Liver (tissue), 9 donors: ENCODE results near the gene TRMT2A. TPM values are rescaled to one million over a fixed set of nuclear protein-coding genes. Genes with fewer than 3 reads are reported as not detected.

Experiments
- DNase-seq: peaks from one replicate; pipeline ENCODE4 v3.0.0-alpha.2; 2017; ENCODE audit warnings: low spot score
- H3K27ac ChIP-seq, 2 donors: one replicate each; pipeline ENCODE4 v1.7.0; 2013; ENCODE audit warnings: inconsistent platforms in 2 of 2, low read length in 2 of 2, control low read depth in 1 of 2, low read depth in 1 of 2, mild to moderate bottlenecking in 1 of 2
- H3K27me3 ChIP-seq, 4 donors: one replicate each; pipeline versions ENCODE4 v1.6.1 to v1.7.0; 2013; ENCODE audit warnings: low read length in 3 of 4, inconsistent platforms in 1 of 4, mild to moderate bottlenecking in 1 of 4, moderate library complexity in 1 of 4; ENCODE audit not compliant: control insufficient read depth in 4 of 4, insufficient read depth in 4 of 4
- H3K36me3 ChIP-seq, 4 donors: one replicate each; pipeline versions ENCODE4 v1.6.1 to v1.7.0; 2013; ENCODE audit warnings: low read length in 3 of 4, mild to moderate bottlenecking in 3 of 4, low read depth in 1 of 4, moderate library complexity in 1 of 4; ENCODE audit not compliant: control insufficient read depth in 4 of 4, insufficient read depth in 3 of 4
- H3K4me1 ChIP-seq, 4 donors: one replicate each; pipeline versions ENCODE4 v1.6.1 to v1.7.0; 2013; ENCODE audit warnings: low read length in 3 of 4, mild to moderate bottlenecking in 3 of 4, moderate library complexity in 1 of 4; ENCODE audit not compliant: control insufficient read depth in 4 of 4, insufficient read depth in 4 of 4
- H3K4me3 ChIP-seq, 3 donors: one replicate each; pipeline versions ENCODE4 v1.6.1 to v1.7.0; 2013; ENCODE audit warnings: low read length in 3 of 3, control low read depth in 1 of 3, low read depth in 1 of 3, mild to moderate bottlenecking in 1 of 3
- H3K9ac ChIP-seq, 2 donors: one replicate each; pipeline ENCODE4 v1.7.0; 2013; ENCODE audit warnings: low read length in 2 of 2, mild to moderate bottlenecking in 2 of 2, moderate library complexity in 2 of 2, control low read depth in 1 of 2, low read depth in 1 of 2
- H3K9me3 ChIP-seq, 4 donors: one replicate each; pipeline versions ENCODE4 v1.6.1 to v1.7.0; 2013; ENCODE audit warnings: low read length in 3 of 4; ENCODE audit not compliant: control insufficient read depth in 4 of 4
- ATF3 ChIP-seq: IDR thresholded peaks from 2 replicates; pipeline ENCODE4 v1.6.1; 2016; ENCODE audit warnings: antibody characterized with exemption
- CTCF ChIP-seq: fragments of 150-350 bp; IDR thresholded peaks from 2 replicates; pipeline ENCODE4 v1.5.1; 2017; ENCODE audit warnings: improper control_type of control experiment, low read depth, low read length; ENCODE audit not compliant: missing input control
- EGR1 ChIP-seq, 2 donors: IDR thresholded peaks; 2 replicates each; pipeline ENCODE4 v1.6.1; 2016 to 2018; ENCODE audit warnings: antibody characterized with exemption in 2 of 2, low read depth in 2 of 2
- FOXA1 ChIP-seq: IDR thresholded peaks from 2 replicates; pipeline ENCODE4 v1.6.1; 2016; ENCODE audit warnings: antibody characterized with exemption
- FOXA2 ChIP-seq: IDR thresholded peaks from 2 replicates; pipeline ENCODE4 v1.6.1; 2016; ENCODE audit warnings: antibody characterized with exemption
- GABPA ChIP-seq, 2 donors: IDR thresholded peaks in 1 of 2; conservative IDR thresholded peaks in 1 of 2; 2 replicates each; pipeline ENCODE4 v1.6.1; 2016; ENCODE audit warnings: antibody characterized with exemption in 2 of 2, mild to moderate bottlenecking in 1 of 2, moderate library complexity in 1 of 2
- HNF4G ChIP-seq: IDR thresholded peaks from 2 replicates; pipeline ENCODE4 v1.6.1; 2016; ENCODE audit warnings: antibody characterized with exemption
- MAX ChIP-seq: IDR thresholded peaks from 2 replicates; pipeline ENCODE4 v1.6.1; 2016; ENCODE audit warnings: antibody characterized with exemption
- NR2F2 ChIP-seq: IDR thresholded peaks from 2 replicates; pipeline ENCODE4 v1.6.1; 2016; ENCODE audit warnings: antibody characterized with exemption
- RAD21 ChIP-seq, 2 donors: IDR thresholded peaks; 2 replicates each; pipeline ENCODE4 v1.6.1; 2016; ENCODE audit warnings: antibody characterized with exemption in 2 of 2, mild to moderate bottlenecking in 2 of 2
- RXRA ChIP-seq, 2 donors: IDR thresholded peaks; 2 replicates each; pipeline ENCODE4 v1.6.1; 2017 to 2018; ENCODE audit warnings: antibody characterized with exemption in 2 of 2, mild to moderate bottlenecking in 1 of 2
- SP1 ChIP-seq: IDR thresholded peaks from 2 replicates; pipeline ENCODE4 v1.6.1; 2018; ENCODE audit warnings: antibody characterized with exemption, mild to moderate bottlenecking
- TAF1 ChIP-seq: conservative IDR thresholded peaks from 2 replicates; pipeline ENCODE4 v1.6.1; 2016; ENCODE audit warnings: antibody characterized with exemption, mild to moderate bottlenecking
- YY1 ChIP-seq: IDR thresholded peaks from 2 replicates; pipeline ENCODE4 v1.6.1; 2016; ENCODE audit warnings: antibody characterized with exemption, mild to moderate bottlenecking
- ZBTB33 ChIP-seq: IDR thresholded peaks from 2 replicates; pipeline ENCODE4 v1.6.1; 2016; ENCODE audit warnings: antibody characterized with exemption
- WGBS: extraction: QIAGEN DNeasy Blood & Tissue Kit; methylation state at CpG from one replicate; pipeline ENCODE4 v1.1.7; 2013; 5-methylcytosine and 5-hydroxymethylcytosine counted together
- polyA plus RNA-seq, 2 donors: library from polyadenylated mRNA; stranded (reverse) in 1 of 2; unstranded in 1 of 2; fragments of 200-250 nt in 1 of 2; fragments of >200 nt in 1 of 2; fragmentation: Nextera tagmentation in 1 of 2; extraction: Ambion mirVana in 1 of 2; gene quantifications; one replicate each; pipeline versions ENCODE4 v1.2.1 to v1.2.3, GENCODE V29; 2013 to 2015
- total RNA-seq, 2 donors: library from RNA; depleted of rRNA; stranded (reverse); fragments of >200 nt; gene quantifications; one replicate each; pipeline ENCODE4 v1.2.3, GENCODE V29; 2014
- donor health status: healthy.
- donor health status: healthy.
- donor health status: healthy.
- donor health status: healthy.
- donor health status: healthy.

TRMT2A gene
- total and polyA plus RNA-seq, 4 donors: 19.9 to 32.9 (median 25.2) TPM

- TF ChIP-seq EGR1 (IDR thresholded peaks at IDR 0.05; ENCODE audit: low read depth in 2 of 2): no peak
- WGBS: 88% methylated on average over 4 of the region's 4 CpGs
- no peak overlapping the region for H3K27ac ChIP-seq
- no peaks in the 10 kb centered on the region for H3K4me1 ChIP-seq
- H3K9me3 ChIP-seq: no peaks in the 10 kb centered on the region
- no peaks in the 10 kb centered on the region for H3K36me3 ChIP-seq
- H3K9ac ChIP-seq: no peak overlapping the region
- H3K27me3 ChIP-seq: no peaks in the 10 kb centered on the region
- H3K4me3 ChIP-seq: no peak overlapping the region
- DNase-seq: no peak
Measured at GRCh38 chr22:20151276-20151588, 34.2 kb upstream of the TRMT2A start.

GRCh38 chr22:20150381-20151275, 33.6 kb upstream of the TRMT2A start, which contains the start of gene CCDC188:
Gene CCDC188 (minus strand): TSS chr22:20151055. CDS start chr22:20150986, 69 bp downstream.
- 78% methylated on average over 14 of the region's 14 CpGs for WGBS
- no peak within 1 kb of the TSS for H3K9ac ChIP-seq
- H3K9me3 ChIP-seq: no peaks in the 10 kb centered on the region
- no peaks in the 10 kb centered on the region for H3K36me3 ChIP-seq
- H3K4me3 ChIP-seq: no peak within 1 kb of the TSS
- H3K27me3 ChIP-seq: no peaks in the 10 kb centered on the region
- no peak for DNase-seq
- no peaks in the 10 kb centered on the region for H3K4me1 ChIP-seq
- no peak within 1 kb of the TSS for H3K27ac ChIP-seq
- no peak for TF ChIP-seq EGR1 (IDR thresholded peaks at IDR 0.05; ENCODE audit: low read depth in 2 of 2)
- no peak for TF ChIP-seq GABPA (IDR thresholded peaks at IDR 0.05 in 1 of 2, conservative IDR thresholded peaks at IDR 0.05 in 1 of 2)
- no peak for TF ChIP-seq RXRA (IDR thresholded peaks at IDR 0.05)
- no peak for TF ChIP-seq NR2F2

- H3K4me1 ChIP-seq: no peaks in the 10 kb centered on the region
- no peak overlapping the region for H3K27ac ChIP-seq
- no peaks in the 10 kb centered on the region for H3K27me3 ChIP-seq
- no peak for DNase-seq
- H3K9ac ChIP-seq: no peak overlapping the region
- no peak overlapping the region for H3K4me3 ChIP-seq
- 80% methylated on average over 32 of the region's 32 CpGs for WGBS
- H3K9me3 ChIP-seq: no peaks in the 10 kb centered on the region
- no peak for TF ChIP-seq YY1
- peaks cover 0 to 5% (median 0%) of the 10 kb centered on the region in 4 donors for H3K36me3 ChIP-seq
Measured at GRCh38 chr22:20149257-20150250, 32.5 kb upstream of the TRMT2A start.

GRCh38 chr22:20148414-20148813, 31.4 kb upstream of the TRMT2A start:
- H3K4me3 ChIP-seq: no peak overlapping the region
- no peak overlapping the region for H3K9ac ChIP-seq
- H3K27me3 ChIP-seq: no peaks in the 10 kb centered on the region
- H3K27ac ChIP-seq: no peak overlapping the region
- no peaks in the 10 kb centered on the region for H3K9me3 ChIP-seq
- 88% methylated on average over 18 of the region's 18 CpGs for WGBS
- DNase-seq: no peak
- no peaks in the 10 kb centered on the region for H3K4me1 ChIP-seq
- H3K36me3 ChIP-seq: peaks cover 0 to 5% (median 0%) of the 10 kb centered on the region in 4 donors
- TF ChIP-seq CTCF (no peak), MAX (no peak), EGR1 (IDR thresholded peaks at IDR 0.05; ENCODE audit: low read depth in 2 of 2) (no peak), ZBTB33 (no peak), NR2F2 (no peak), GABPA (IDR thresholded peaks at IDR 0.05 in 1 of 2, conservative IDR thresholded peaks at IDR 0.05 in 1 of 2) (no peak), FOXA1 (no peak), RAD21 (IDR thresholded peaks at IDR 0.05) (no peak), HNF4G (no peak), RXRA (IDR thresholded peaks at IDR 0.05) (no peak), YY1 (no peak), FOXA2 (no peak), ATF3 (no peak), TAF1 (no peak), SP1 (no peak)
